ES-I3 (cell line): ENCODE measurements around the gene PDCL2.

Source experiments
- H3K36me3 ChIP-seq: 2 replicates; pipeline ENCODE4 v1.6.1; 2013; ENCODE audit warnings: mild to moderate bottlenecking, low read length, control low read depth, moderate library complexity; ENCODE audit not compliant: insufficient read depth
- H3K4me1 ChIP-seq: 2 replicates; pipeline ENCODE4 v1.6.1; 2013; ENCODE audit warnings: mild to moderate bottlenecking, control low read depth, low read length; ENCODE audit not compliant: insufficient read depth
- H3K9ac ChIP-seq: 2 replicates; pipeline ENCODE4 v1.6.1; 2013; ENCODE audit warnings: low read depth, mild to moderate bottlenecking, low read length, moderate library complexity
- H3K9me3 ChIP-seq: 2 replicates; pipeline ENCODE4 v1.6.1; 2013; ENCODE audit warnings: mild to moderate bottlenecking, low read length, moderate library complexity; ENCODE audit not compliant: control insufficient read depth, insufficient read depth

Gene PDCL2

GRCh38 chr4:55540271-55540670 lies 51.8 kb downstream of the PDCL2 start:
- Histone ChIP-seq H3K36me3 (no peaks in the 10 kb centered on the region), H3K4me1 (peaks cover 17% of the 10 kb centered on the region), H3K9me3 (0 out of 2 replicates have a peak, but pooled peaks cover 4% of the 10 kb centered on the region), H3K9ac (no peak overlapping the region)

DNA sequence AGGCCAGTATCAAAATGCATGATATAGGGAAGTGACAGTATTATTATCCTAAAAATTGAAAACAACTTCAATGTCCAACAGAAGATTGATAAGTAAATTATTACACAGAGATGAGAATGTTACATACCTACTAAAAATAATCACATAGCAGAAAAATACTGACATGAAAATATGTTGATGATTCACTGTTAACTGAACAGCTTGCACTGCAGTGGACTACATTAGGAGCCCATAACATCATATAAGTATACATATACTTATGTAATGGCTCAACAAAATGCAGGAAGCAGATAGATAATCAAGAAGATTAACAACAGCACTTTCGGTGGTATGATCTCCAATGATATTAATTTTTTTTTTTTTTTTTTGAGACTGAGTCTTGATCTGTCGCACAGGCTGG lies 52.4 kb downstream of the PDCL2 start:
- 0 out of 2 replicates have a peak, but pooled peaks cover 4% of the 10 kb centered on the region for H3K9me3 ChIP-seq
- no peak overlapping the region for H3K9ac ChIP-seq
- no peaks in the 10 kb centered on the region for H3K36me3 ChIP-seq
- H3K4me1 ChIP-seq: peaks cover 17% of the 10 kb centered on the region

- 0 out of 2 replicates have a peak, but pooled peaks cover 4% of the 10 kb centered on the region for H3K9me3 ChIP-seq
- H3K4me1 ChIP-seq: peaks cover 10% of the 10 kb centered on the region
- no peak overlapping the region for H3K9ac ChIP-seq
- no peaks in the 10 kb centered on the region for H3K36me3 ChIP-seq
Observed at GRCh38 chr4:55538531-55538930, 53.5 kb downstream of the PDCL2 start.

- no peaks in the 10 kb centered on the region; the same call in 1 of the 2 replicates for H3K36me3 ChIP-seq
- no peak overlapping the region for H3K9ac ChIP-seq
- H3K9me3 ChIP-seq: 0 out of 2 replicates have a peak, but pooled peaks cover 4% of the 10 kb centered on the region
- H3K4me1 ChIP-seq: no peaks in the 10 kb centered on the region; the same call in 1 of the 2 replicates
Observed at GRCh38 chr4:55534306-55534705, 57.7 kb downstream of the PDCL2 start.

DNA sequence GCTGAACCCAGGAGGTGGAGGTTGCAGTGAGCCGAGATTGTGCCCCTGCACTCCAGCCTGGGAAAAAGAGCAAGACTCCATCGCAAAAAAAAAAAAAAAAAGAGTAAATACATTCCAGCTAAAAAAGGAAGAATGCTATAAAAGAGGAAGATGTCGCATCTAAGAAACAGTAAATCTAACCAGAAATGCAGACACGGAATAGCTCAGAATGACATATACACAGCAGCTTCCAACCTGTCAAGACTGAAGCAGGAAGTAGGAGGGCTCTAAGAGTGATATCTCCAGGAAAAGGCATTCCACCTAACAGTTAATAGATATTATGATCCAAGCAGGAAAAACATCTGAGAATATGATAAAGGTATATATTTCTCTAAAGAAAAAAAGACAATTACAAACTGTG lies 61.4 kb downstream of the PDCL2 start:
- Histone ChIP-seq H3K9ac (no peak overlapping the region), H3K36me3 (no peaks in the 10 kb centered on the region; the same call in 1 of the 2 replicates), H3K9me3 (no peaks in the 10 kb centered on the region), H3K4me1 (peaks cover 5% of the 10 kb centered on the region; the same call in 1 of the 2 replicates)

GRCh38 chr4:55530167-55530566 lies 61.9 kb downstream of the PDCL2 start:
- no peaks in the 10 kb centered on the region; the same call in 1 of the 2 replicates for H3K36me3 ChIP-seq
- no peaks in the 10 kb centered on the region for H3K9me3 ChIP-seq
- H3K4me1 ChIP-seq: peaks cover 5% of the 10 kb centered on the region; the same call in 1 of the 2 replicates
- no peak overlapping the region for H3K9ac ChIP-seq

DNA sequence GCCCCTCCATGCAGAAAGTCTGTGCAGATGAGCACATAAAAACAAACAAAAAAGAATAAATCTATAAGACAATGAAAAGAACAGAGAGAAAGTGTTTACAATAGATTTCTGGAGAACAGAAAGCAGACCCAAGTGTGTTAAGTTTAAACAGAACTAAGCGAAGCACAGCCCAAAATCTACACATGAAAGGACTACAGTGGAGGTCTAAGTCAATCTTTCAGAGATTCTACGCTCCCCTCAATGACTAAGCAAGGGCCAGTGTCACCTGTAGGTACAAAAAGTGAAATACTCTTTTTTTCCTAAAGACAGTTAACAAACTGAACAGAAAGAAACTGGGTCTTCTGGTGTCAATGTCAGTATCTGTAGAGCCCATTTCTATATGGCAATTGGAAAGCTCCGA lies 63.6 kb downstream of the PDCL2 start:
- H3K9me3 ChIP-seq: no peaks in the 10 kb centered on the region
- peaks cover 5% of the 10 kb centered on the region; the same call in 1 of the 2 replicates for H3K4me1 ChIP-seq
- H3K36me3 ChIP-seq: no peaks in the 10 kb centered on the region; the same call in 1 of the 2 replicates
- H3K9ac ChIP-seq: no peak overlapping the region

GRCh38 chr4:55524844-55525571 lies 67.0 kb downstream of the PDCL2 start:
- peaks cover 5% of the 10 kb centered on the region; the same call in 1 of the 2 replicates for H3K4me1 ChIP-seq
- no peaks in the 10 kb centered on the region for H3K9me3 ChIP-seq
- H3K36me3 ChIP-seq: no peaks in the 10 kb centered on the region
- no peak overlapping the region for H3K9ac ChIP-seq

DNA sequence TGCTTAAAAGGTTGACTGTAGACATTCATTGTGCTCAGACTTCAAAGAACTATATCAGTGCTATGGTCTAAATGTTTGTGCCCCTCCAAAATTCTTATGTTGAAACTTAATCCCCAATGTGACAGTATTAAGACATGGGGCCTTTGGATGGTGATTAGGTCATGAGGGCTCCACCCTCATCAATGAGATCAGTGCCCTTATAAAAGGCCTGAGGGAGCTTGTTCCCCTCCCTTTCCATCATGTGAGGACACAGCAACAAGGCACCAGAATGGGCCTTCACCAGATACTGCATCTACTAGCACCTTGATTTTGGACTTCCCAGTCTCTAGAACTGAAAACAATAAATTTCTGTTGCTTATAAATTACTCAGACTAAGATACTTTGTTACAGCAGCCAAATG lies 73.6 kb downstream of the PDCL2 start:
- no peaks in the 10 kb centered on the region for H3K4me1 ChIP-seq
- no peak overlapping the region for H3K9ac ChIP-seq
- no peaks in the 10 kb centered on the region for H3K36me3 ChIP-seq
- no peaks in the 10 kb centered on the region; the same call in 1 of the 2 replicates for H3K9me3 ChIP-seq

- Histone ChIP-seq H3K9ac (no peak overlapping the region), H3K4me1 (no peaks in the 10 kb centered on the region), H3K9me3 (no peaks in the 10 kb centered on the region; the same call in 1 of the 2 replicates), H3K36me3 (no peaks in the 10 kb centered on the region)
Observed at GRCh38 chr4:55517526-55518229, 74.4 kb downstream of the PDCL2 start.

GRCh38 chr4:55512922-55513571 lies 79.0 kb downstream of the PDCL2 start:
- peaks cover 6% of the 10 kb centered on the region for H3K4me1 ChIP-seq
- H3K36me3 ChIP-seq: no peaks in the 10 kb centered on the region
- no peak overlapping the region for H3K9ac ChIP-seq
- no peaks in the 10 kb centered on the region for H3K9me3 ChIP-seq

DNA sequence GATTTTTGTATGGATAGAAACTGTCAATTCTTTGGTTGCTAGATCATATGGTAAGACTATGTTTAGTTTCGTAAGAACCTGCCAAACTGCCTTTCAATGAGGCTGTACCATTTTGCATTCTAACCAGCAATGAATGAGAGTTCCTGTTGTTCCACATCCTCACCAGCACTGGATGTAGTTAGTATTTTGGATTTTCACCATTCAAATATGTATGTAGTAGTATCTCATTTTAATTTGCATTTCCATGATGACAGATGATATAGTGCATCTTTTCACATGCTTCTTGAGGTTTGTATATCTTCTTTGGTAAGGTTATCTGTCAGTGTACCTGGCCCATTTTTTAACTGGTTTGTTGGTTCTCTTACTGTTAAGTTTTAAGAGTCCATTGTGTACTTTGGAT lies 80.0 kb downstream of the PDCL2 start:
- Histone ChIP-seq H3K9ac (no peak overlapping the region), H3K36me3 (no peaks in the 10 kb centered on the region)

DNA sequence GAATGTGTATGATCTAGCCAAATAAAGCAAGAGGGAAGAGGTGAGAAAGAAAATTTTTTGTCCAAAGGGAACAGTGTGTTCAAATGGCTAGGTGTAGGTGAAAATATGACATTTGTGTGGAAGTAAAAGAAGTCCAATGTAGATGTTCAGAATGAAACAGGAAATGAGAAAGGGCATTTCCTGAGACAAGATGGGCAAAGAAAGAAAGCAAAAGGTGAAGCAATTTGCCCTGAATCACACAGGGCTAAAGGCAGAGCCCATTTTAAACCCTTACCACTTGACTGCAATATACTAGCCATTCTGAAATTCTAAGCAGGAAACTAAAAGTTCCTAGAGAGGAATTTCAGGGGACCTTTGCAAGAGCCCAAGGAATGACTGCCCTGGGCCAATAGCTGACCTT lies 81.4 kb downstream of the PDCL2 start:
- no peaks in the 10 kb centered on the region for H3K9me3 ChIP-seq
- peaks cover 6% of the 10 kb centered on the region for H3K4me1 ChIP-seq
- H3K36me3 ChIP-seq: no peaks in the 10 kb centered on the region
- H3K9ac ChIP-seq: no peak overlapping the region

More for the DNA sequence above, 80.0 kb downstream of the PDCL2 start:
- Histone ChIP-seq H3K4me1 (peaks cover 6% of the 10 kb centered on the region), H3K9me3 (no peaks in the 10 kb centered on the region)

GRCh38 chr4:55509266-55509665 lies 82.8 kb downstream of the PDCL2 start:
- Histone ChIP-seq H3K36me3 (no peaks in the 10 kb centered on the region), H3K9ac (no peak overlapping the region), H3K4me1 (peaks cover 6% of the 10 kb centered on the region), H3K9me3 (no peaks in the 10 kb centered on the region)
